ENCODE measurements around the gene CACNA1G.

The CACNA1G gene

GRCh38 chr17:50633683-50634082, 73.2 kb downstream of the CACNA1G start:
- Histone ChIP-seq H3K36me3 (ENCODE audit: control insufficient read depth, insufficient read depth, low read length) (no peaks in the 10 kb centered on the region), H3K27me3 (replicated peaks; ENCODE audit: control insufficient read depth, insufficient read depth, low read length) (no peaks in the 10 kb centered on the region), H3K4me3 (replicated peaks; ENCODE audit: low read depth, low read length) (peak overlapping the region; percentile 60)
- no peak for DNase-seq (ENCODE audit: extremely low read depth, insufficient read length)
- no peak for TF ChIP-seq CTCF (IDR thresholded peaks at IDR 0.05; ENCODE audit: insufficient read depth, low read length, poor library complexity, severe bottlenecking)

- Histone ChIP-seq H3K4me3 (replicated peaks; ENCODE audit: low read depth, low read length) (peak within 1 kb of the TSS; percentile 60), H3K36me3 (ENCODE audit: control insufficient read depth, insufficient read depth, low read length) (no peaks in the 10 kb centered on the region), H3K27me3 (replicated peaks; ENCODE audit: control insufficient read depth, insufficient read depth, low read length) (no peaks in the 10 kb centered on the region)
- no peak for DNase-seq (ENCODE audit: extremely low read depth, insufficient read length)
- TF ChIP-seq CTCF (IDR thresholded peaks at IDR 0.05; ENCODE audit: insufficient read depth, low read length, poor library complexity, severe bottlenecking): no peak
Measured at GRCh38 chr17:50634224-50634914, 73.9 kb downstream of the CACNA1G start, which contains the start of gene ABCC3. ABCC3 (plus strand) TSS chr17:50634881; CDS start chr17:50634937, 56 bp downstream.

- no peak for DNase-seq (ENCODE audit: extremely low read depth, insufficient read length)
- Histone ChIP-seq H3K27me3 (replicated peaks; ENCODE audit: control insufficient read depth, insufficient read depth, low read length) (no peaks in the 10 kb centered on the region), H3K36me3 (ENCODE audit: control insufficient read depth, insufficient read depth, low read length) (no peaks in the 10 kb centered on the region), H3K4me3 (replicated peaks; ENCODE audit: low read depth, low read length) (peak overlapping the region; percentile 60)
- no peak for TF ChIP-seq CTCF (IDR thresholded peaks at IDR 0.05; ENCODE audit: insufficient read depth, low read length, poor library complexity, severe bottlenecking)
Measured at GRCh38 chr17:50634915-50635731, 74.6 kb downstream of the CACNA1G start.

GRCh38 chr17:50635732-50635981, 75.1 kb downstream of the CACNA1G start:
- no peak for DNase-seq (ENCODE audit: extremely low read depth, insufficient read length)
- no peak for TF ChIP-seq CTCF (IDR thresholded peaks at IDR 0.05; ENCODE audit: insufficient read depth, low read length, poor library complexity, severe bottlenecking)
- Histone ChIP-seq H3K4me3 (replicated peaks; ENCODE audit: low read depth, low read length) (no peak overlapping the region), H3K27me3 (replicated peaks; ENCODE audit: control insufficient read depth, insufficient read depth, low read length) (no peaks in the 10 kb centered on the region), H3K36me3 (ENCODE audit: control insufficient read depth, insufficient read depth, low read length) (no peaks in the 10 kb centered on the region)

GRCh38 chr17:50635982-50636803, 75.7 kb downstream of the CACNA1G start:
- TF ChIP-seq CTCF (IDR thresholded peaks at IDR 0.05; ENCODE audit: insufficient read depth, low read length, poor library complexity, severe bottlenecking): no peak
- Histone ChIP-seq H3K36me3 (ENCODE audit: control insufficient read depth, insufficient read depth, low read length) (no peaks in the 10 kb centered on the region), H3K4me3 (replicated peaks; ENCODE audit: low read depth, low read length) (no peak overlapping the region), H3K27me3 (replicated peaks; ENCODE audit: control insufficient read depth, insufficient read depth, low read length) (no peaks in the 10 kb centered on the region)
- no peak for DNase-seq (ENCODE audit: extremely low read depth, insufficient read length)

All from GM06990 (cell line).